Chondrocyte (in vitro differentiated cells): ENCODE data around the gene DNAL1. TPM values are rescaled to one million over a fixed set of nuclear protein-coding genes. Genes with fewer than 3 reads are reported as not detected.

Source experiments
- DNase-seq: peaks from one replicate; pipeline ENCODE4 v3.0.0; 2021; ENCODE audit warnings: mixed read lengths, low spot score
- H3K27ac Mint-ChIP-seq: one replicate; pipeline ENCODE4 v1.8.0; 2021; ENCODE audit warnings: mild to moderate bottlenecking, moderate library complexity, mixed read lengths; ENCODE audit not compliant: unreplicated experiment
- H3K27me3 Mint-ChIP-seq: 2 replicates; pipeline ENCODE4 v1.8.0; 2021; ENCODE audit warnings: low read depth, mixed read lengths
- H3K36me3 Mint-ChIP-seq: 2 replicates; pipeline ENCODE4 v1.8.0; 2021; ENCODE audit warnings: low read depth, mixed read lengths
- H3K4me1 Mint-ChIP-seq: 2 replicates; pipeline ENCODE4 v1.8.0; 2021; ENCODE audit warnings: low read depth, mild to moderate bottlenecking, mixed read lengths
- H3K4me3 Mint-ChIP-seq: one replicate; pipeline ENCODE4 v1.8.0; 2021; ENCODE audit warnings: mild to moderate bottlenecking, moderate library complexity, mixed read lengths; ENCODE audit not compliant: unreplicated experiment
- H3K9me3 Mint-ChIP-seq: 2 replicates; pipeline ENCODE4 v1.8.0; 2021; ENCODE audit warnings: low read depth, mixed read lengths
- long read RNA-seq: library from polyadenylated mRNA; stranded (forward); transcript quantifications from one replicate; pipeline ENCODE4 v2.0.0, GENCODE V29; 2021
- total RNA-seq: library from RNA; stranded (reverse); gene quantifications from 3 replicates; pipeline ENCODE4 v1.2.1, GENCODE V29; 2021
- TF ChIP-seq, protein P1 (sequence below): fragments of 200-600 bp; sonication (generic); IDR thresholded peaks from 2 replicates; pipeline ENCODE4 v1.5.0; 2021; ENCODE audit warnings: antibody characterized with exemption, mild to moderate bottlenecking, moderate library complexity

DNAL1 gene, protein sequence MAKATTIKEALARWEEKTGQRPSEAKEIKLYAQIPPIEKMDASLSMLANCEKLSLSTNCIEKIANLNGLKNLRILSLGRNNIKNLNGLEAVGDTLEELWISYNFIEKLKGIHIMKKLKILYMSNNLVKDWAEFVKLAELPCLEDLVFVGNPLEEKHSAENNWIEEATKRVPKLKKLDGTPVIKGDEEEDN
- total RNA-seq = 13.3 to 23.0 TPM (median 15.2 TPM) in 3 replicates
- long read RNA-seq, full-length matches to known transcripts = 2 of 5 reads
- long read RNA-seq, partial matches to known transcripts = 0 of 5 reads
- long read RNA-seq, other reads (novel, unspliced or antisense) = 3 of 5 reads

DNA sequence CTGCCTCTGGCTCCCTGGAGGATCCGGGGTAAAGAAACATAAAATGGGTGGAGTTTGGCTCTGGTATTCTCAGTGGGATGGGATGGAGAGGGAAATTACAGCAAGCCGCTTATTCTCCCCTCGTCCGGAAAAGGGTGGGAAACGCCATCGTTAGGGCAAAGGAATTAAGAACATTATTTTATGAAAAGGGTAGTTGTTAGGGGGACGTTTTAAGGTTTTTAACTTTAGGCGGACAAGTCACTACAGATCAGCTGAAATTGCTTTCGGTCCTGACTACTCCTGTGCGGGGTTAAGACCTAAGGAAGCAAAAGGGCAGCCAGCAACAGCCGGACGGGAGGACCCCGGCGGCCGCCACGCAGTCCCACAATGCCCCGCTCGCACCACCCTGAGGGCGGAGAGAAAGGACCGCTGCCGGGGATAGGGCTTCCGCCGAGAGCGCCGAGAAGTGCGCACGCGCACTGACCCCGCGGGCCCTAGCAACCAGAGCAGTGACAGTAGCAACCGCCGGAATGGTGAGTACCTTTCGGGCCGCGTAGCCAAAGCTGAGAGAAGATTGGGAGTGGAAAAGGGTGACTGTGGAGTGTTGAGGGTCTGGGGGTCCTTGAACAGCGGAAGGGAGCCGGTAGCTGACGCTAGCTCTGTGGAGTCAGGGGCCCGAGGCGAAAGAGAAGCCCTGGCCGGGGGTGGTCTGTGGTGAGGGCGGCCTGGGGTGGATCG, at the start of gene DNAL1:
Gene DNAL1, plus strand, starts transcription at position 456 of the 717 bp plus-strand sequence. Its CDS starts 54 bp downstream, at position 510.
- no peaks in the 10 kb centered on the region for H3K36me3 Mint-ChIP-seq
- no peaks in the 10 kb centered on the region for H3K27me3 Mint-ChIP-seq
- peak; percentile 97 for DNase-seq
- no peaks in the 10 kb centered on the region for H3K9me3 Mint-ChIP-seq
- H3K4me3 Mint-ChIP-seq = peak within 1 kb of the TSS; percentile 98
- peaks cover 30% of the 10 kb centered on the region for H3K4me1 Mint-ChIP-seq
- TF ChIP-seq, protein P1, sequence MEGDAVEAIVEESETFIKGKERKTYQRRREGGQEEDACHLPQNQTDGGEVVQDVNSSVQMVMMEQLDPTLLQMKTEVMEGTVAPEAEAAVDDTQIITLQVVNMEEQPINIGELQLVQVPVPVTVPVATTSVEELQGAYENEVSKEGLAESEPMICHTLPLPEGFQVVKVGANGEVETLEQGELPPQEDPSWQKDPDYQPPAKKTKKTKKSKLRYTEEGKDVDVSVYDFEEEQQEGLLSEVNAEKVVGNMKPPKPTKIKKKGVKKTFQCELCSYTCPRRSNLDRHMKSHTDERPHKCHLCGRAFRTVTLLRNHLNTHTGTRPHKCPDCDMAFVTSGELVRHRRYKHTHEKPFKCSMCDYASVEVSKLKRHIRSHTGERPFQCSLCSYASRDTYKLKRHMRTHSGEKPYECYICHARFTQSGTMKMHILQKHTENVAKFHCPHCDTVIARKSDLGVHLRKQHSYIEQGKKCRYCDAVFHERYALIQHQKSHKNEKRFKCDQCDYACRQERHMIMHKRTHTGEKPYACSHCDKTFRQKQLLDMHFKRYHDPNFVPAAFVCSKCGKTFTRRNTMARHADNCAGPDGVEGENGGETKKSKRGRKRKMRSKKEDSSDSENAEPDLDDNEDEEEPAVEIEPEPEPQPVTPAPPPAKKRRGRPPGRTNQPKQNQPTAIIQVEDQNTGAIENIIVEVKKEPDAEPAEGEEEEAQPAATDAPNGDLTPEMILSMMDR = peak; percentile 19
- H3K27ac Mint-ChIP-seq = peak within 1 kb of the TSS; percentile 87

DNA sequence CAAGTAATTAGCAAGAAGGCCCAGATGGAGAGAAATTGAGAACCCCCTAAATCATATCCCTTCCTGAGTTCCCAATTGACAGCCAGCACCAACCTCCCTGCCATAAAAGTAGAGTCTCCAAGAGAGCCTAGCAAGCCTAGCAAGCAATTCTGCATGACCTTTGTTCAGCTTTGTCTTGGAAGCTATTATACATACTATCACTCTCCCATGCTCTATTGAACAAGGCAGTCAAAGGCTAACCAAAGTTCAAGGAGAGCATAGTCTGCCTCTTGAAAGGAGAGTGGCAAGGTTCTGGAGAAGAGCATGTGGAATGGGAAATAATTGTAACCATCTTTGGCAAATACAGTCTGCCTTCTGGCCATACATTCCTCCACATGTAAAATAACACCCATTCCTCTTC, 45.3 kb upstream of the DNAL1 start:
- no peaks in the 10 kb centered on the region for H3K9me3 Mint-ChIP-seq
- DNase-seq = no peak

DNA sequence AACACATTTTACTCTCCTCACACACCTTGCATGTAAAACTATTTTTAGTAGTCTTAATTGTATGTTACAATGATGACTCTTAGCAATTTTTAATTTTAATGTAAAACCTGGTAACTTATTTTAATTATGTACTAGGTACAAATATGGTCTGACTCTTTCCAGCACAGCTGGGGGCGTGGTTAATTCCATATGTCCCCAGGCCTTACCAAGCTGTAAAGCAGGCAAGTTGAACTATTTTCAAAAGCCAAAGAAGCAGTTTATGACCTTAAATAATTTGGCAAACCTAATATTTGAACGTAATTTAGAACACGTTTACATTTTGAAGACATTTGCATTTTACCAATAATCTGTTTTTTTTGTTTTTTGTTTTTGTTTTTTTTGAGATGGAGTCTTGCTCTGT, 41.8 kb upstream of the DNAL1 start:
- Mint-ChIP-seq H3K9me3 (no peaks in the 10 kb centered on the region), H3K4me3 (no peak overlapping the region)

More for the DNA sequence above, 45.3 kb upstream of the DNAL1 start:
- Mint-ChIP-seq H3K27me3 (no peaks in the 10 kb centered on the region), H3K36me3 (no peaks in the 10 kb centered on the region), H3K4me1 (no peaks in the 10 kb centered on the region), H3K4me3 (no peak overlapping the region), H3K27ac (no peak overlapping the region)
- TF ChIP-seq, protein P1 = no peak

DNA sequence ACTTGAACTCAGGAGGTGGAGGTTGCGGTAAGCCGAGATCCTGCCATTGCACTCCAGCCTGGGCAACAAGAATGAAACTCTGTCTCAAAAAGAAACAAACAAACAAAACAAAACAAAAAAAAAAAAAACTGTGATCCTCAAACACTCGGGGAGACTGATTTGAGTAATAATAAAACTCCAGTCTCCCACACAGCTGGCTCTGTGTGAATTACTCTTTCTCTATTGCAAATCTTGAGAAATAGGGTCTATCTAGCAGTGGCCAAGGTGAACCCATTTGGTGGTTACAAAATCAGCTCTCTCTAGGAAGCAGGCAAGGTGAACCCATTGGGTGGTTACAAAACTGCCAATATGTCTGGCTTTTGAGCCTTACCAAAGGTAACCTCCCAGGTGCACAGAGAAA, 38.5 kb upstream of the DNAL1 start:
- DNase-seq = no peak
- H3K27ac Mint-ChIP-seq = no peak overlapping the region
- TF ChIP-seq, protein P1 = no peak
- H3K9me3 Mint-ChIP-seq = no peaks in the 10 kb centered on the region
- no peaks in the 10 kb centered on the region for H3K27me3 Mint-ChIP-seq
- no peak overlapping the region for H3K4me3 Mint-ChIP-seq
- H3K36me3 Mint-ChIP-seq = no peaks in the 10 kb centered on the region
- no peaks in the 10 kb centered on the region for H3K4me1 Mint-ChIP-seq

More for the DNA sequence above, 41.8 kb upstream of the DNAL1 start:
- TF ChIP-seq, protein P1 = no peak
- Mint-ChIP-seq H3K27ac (no peak overlapping the region), H3K36me3 (no peaks in the 10 kb centered on the region), H3K4me1 (no peaks in the 10 kb centered on the region), H3K27me3 (no peaks in the 10 kb centered on the region)
- DNase-seq = no peak

DNA sequence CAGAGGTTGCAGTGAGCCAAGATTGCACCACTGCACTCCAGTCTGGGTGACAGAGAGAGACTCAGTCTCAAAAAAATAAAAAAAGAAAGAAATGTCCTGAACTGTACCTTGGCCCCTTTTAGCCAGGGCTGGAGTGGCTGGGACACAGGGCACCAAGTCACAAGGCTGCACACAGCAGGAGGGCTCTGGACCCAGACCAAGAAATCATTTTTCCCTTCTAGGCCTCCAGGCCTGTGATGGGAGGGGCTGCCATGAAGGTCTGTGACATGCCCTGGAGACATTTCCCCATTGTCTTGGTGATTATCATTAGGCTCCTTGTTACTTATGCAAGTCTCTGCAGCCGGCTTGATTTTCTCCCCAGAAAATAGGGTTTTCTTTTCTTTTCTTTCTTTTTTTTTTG, 37.5 kb upstream of the DNAL1 start:
- Mint-ChIP-seq H3K27me3 (no peaks in the 10 kb centered on the region), H3K4me1 (peaks cover 3% of the 10 kb centered on the region), H3K27ac (no peak overlapping the region), H3K4me3 (no peak overlapping the region), H3K36me3 (no peaks in the 10 kb centered on the region), H3K9me3 (no peaks in the 10 kb centered on the region)
- no peak for DNase-seq
- TF ChIP-seq, protein P1 = no peak
